ENCODE measurements around the gene USP49.

DNA sequence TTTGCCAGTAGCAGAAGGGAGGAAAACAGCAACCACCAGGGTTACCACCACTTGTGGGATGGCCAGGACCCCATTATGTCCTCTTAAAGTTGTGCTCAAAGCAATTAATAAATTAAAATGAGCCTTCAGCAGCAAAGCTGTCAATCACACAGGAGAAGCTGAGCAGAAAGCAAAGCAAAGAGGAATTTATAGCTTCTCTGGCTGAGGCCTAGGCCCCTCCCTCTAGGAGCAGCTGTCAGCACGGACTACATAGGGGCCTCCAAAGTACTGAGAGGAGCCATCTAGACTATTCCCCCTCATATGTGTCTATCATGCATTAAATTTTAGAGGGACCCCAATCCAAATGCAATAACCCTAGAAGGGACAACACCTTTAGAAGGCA is 40.0 kb upstream of the USP49 start:
- TF ChIP-seq, protein P1, sequence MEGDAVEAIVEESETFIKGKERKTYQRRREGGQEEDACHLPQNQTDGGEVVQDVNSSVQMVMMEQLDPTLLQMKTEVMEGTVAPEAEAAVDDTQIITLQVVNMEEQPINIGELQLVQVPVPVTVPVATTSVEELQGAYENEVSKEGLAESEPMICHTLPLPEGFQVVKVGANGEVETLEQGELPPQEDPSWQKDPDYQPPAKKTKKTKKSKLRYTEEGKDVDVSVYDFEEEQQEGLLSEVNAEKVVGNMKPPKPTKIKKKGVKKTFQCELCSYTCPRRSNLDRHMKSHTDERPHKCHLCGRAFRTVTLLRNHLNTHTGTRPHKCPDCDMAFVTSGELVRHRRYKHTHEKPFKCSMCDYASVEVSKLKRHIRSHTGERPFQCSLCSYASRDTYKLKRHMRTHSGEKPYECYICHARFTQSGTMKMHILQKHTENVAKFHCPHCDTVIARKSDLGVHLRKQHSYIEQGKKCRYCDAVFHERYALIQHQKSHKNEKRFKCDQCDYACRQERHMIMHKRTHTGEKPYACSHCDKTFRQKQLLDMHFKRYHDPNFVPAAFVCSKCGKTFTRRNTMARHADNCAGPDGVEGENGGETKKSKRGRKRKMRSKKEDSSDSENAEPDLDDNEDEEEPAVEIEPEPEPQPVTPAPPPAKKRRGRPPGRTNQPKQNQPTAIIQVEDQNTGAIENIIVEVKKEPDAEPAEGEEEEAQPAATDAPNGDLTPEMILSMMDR (IDR thresholded peaks at IDR 0.05): no peak
- TF ChIP-seq POLR2A (IDR thresholded peaks at IDR 0.05): no peak
